ENCODE measurements around the gene SPRY4. TPM values are rescaled to one million over a fixed set of nuclear protein-coding genes. Genes with fewer than 3 reads are reported as not detected.

Gene SPRY4
- total and polyA plus RNA-seq, 2 of the 8 experiments (the other 6 are each of a cell fraction or from before 2014, with no cell fraction given): 59.1 to 113 TPM

- H3K4me1 ChIP-seq (replicated peaks in 1 of 4; ENCODE audit: control insufficient read depth in 3 of 4, insufficient read depth in 4 of 4, low read length in 3 of 4): peaks cover 13 to 36% (median 20%) of the 10 kb centered on the region in 4 experiments
- CTCF ChIA-PET (ENCODE audit: partially characterized antibody): interaction anchor here (0.6 to 13.7 kb wide), 9 partner anchors 8 to 561 kb away, joined by 3 to 191 read pairs (median 3); partner anchors contain the start of gene GNPDA1
These were observed 5.0 kb downstream of the SPRY4 start for GRCh38 chr5:142319560-142320429.

More at GRCh38 chr5:142319560-142320429, 5.0 kb downstream of the SPRY4 start:
- no peak overlapping the region for H2BK15ac ChIP-seq (ENCODE audit: low read length)
- peak overlapping the region in 3 of 4 experiments; percentile 43 to 59 (median 57); a peak in 6 of 8 replicates for H3K4me3 ChIP-seq (ENCODE audit: extremely low read depth in 1 of 4, insufficient read depth in 2 of 4, low read depth in 3 of 4, low read length in 4 of 4)
- H3K14ac ChIP-seq (ENCODE audit: insufficient read length): no peak overlapping the region
- peak overlapping the region; percentile 76 to 97 for H3K4me2 ChIP-seq (ENCODE audit: insufficient read depth in 1 of 2, low read depth in 2 of 2, low read length in 2 of 2)
- H4K91ac ChIP-seq (replicated peaks; ENCODE audit: insufficient read length, low read length): no peak overlapping the region
- FAIRE-seq: peak; percentile 60
- H3K79me1 ChIP-seq (ENCODE audit: low read depth, low read length): no peaks in the 10 kb centered on the region; the same call in 1 of the 2 replicates
- H3K9me3 ChIP-seq (ENCODE audit: insufficient read depth in 2 of 2, low read depth in 1 of 2, low read length in 1 of 2): no peaks in the 10 kb centered on the region
- H4K5ac ChIP-seq (ENCODE audit: insufficient read length, low read depth, low read length): no peak overlapping the region
- POLR2A ChIA-PET (ENCODE audit: partially characterized antibody): interaction anchor here (0.6 to 10.7 kb wide), 11 partner anchors 9 to 383 kb away, joined by 3 to 137 read pairs (median 3); no protein-coding TSS in a partner anchor
- H4K8ac ChIP-seq (ENCODE audit: extremely low read depth, insufficient read depth, low read length): no peak overlapping the region
- H2BK5ac ChIP-seq (ENCODE audit: low read depth, low read length): no peak overlapping the region
- H3K9ac ChIP-seq (replicated peaks in 1 of 4; ENCODE audit: extremely low read depth in 1 of 4, low read depth in 3 of 4, low read length in 3 of 4): no peak overlapping the region; a peak in 1 of 7 replicates
- H4K20me1 ChIP-seq (replicated peaks in 1 of 2; ENCODE audit: control insufficient read depth in 1 of 2, insufficient read depth in 2 of 2, low read length in 2 of 2): peaks cover 45 to 62% of the 10 kb centered on the region in 2 experiments
- DNase-seq (ENCODE audit: low read depth in 1 of 2, low spot score in 2 of 2): no peak
- H3K36me3 ChIP-seq (ENCODE audit: control insufficient read depth in 2 of 4, insufficient read depth in 4 of 4, low read length in 3 of 4): peaks cover 5 to 19% (median 9%) of the 10 kb centered on the region in 4 experiments; a peak in 6 of 8 replicates
- no peak overlapping the region for H3K23ac ChIP-seq (ENCODE audit: insufficient read length)
- peaks cover 24% of the 10 kb centered on the region for H3K23me2 ChIP-seq (ENCODE audit: low read depth, low read length)
- peaks cover 0 to 5% (median 0%) of the 10 kb centered on the region in 4 experiments; a peak in 2 of 7 replicates for H3K27me3 ChIP-seq (replicated peaks in 1 of 4; ENCODE audit: control insufficient read depth in 3 of 4, extremely low read depth in 1 of 4, insufficient read depth in 3 of 4, low read length in 3 of 4)
- no peak overlapping the region for H2BK120ac ChIP-seq (replicated peaks; ENCODE audit: low read depth, low read length)
- no peak overlapping the region for H2AK5ac ChIP-seq (ENCODE audit: low read depth, low read length)
- no peak overlapping the region for H2BK12ac ChIP-seq (ENCODE audit: low read depth, low read length)
- H2AFZ ChIP-seq (ENCODE audit: low read length): no peak overlapping the region
- TF ChIP-seq RAD21 (IDR thresholded peaks at IDR 0.05 in 1 of 2, conservative IDR thresholded peaks at IDR 0.05 in 1 of 2; ENCODE audit: low read depth in 2 of 2, low read length in 2 of 2): 0 out of 4 replicates have a peak, but pooled peaks of 1 of the 2 experiments have one; percentile 5
- TF ChIP-seq SIN3A (conservative IDR thresholded peaks at IDR 0.05 in 1 of 2, IDR thresholded peaks at IDR 0.05 in 1 of 2; ENCODE audit: low read depth in 1 of 2, low read length in 2 of 2): peak; percentile 86 to 97
- TF ChIP-seq NANOG (IDR thresholded peaks at IDR 0.05; ENCODE audit: insufficient read depth, low read depth, low read length, poor library complexity, severe bottlenecking): peak; percentile 80
- TF ChIP-seq SRF (IDR thresholded peaks at IDR 0.05; ENCODE audit: low read depth, low read length): no peak
- H2BK20ac ChIP-seq (ENCODE audit: low read length): no peak overlapping the region
- 24% methylated on average over 7 of the region's 7 CpGs; no CpG with 5 or more reads in 1 of the 2 experiments for WGBS, 2 experiments (ENCODE audit: extremely low coverage in 1 of 2, insufficient coverage in 1 of 2, insufficient read length in 1 of 2, insufficient replicate concordance in 2 of 2, low coverage in 1 of 2, low lambda C conversion rate in 2 of 2, missing lambda C conversion rate in 1 of 2)
- no peak overlapping the region for H3K4ac ChIP-seq (replicated peaks; ENCODE audit: insufficient read length, low read depth, low read length)
- no peak overlapping the region for H3K27ac ChIP-seq (ENCODE audit: low read depth, low read length)
- H3K79me2 ChIP-seq (ENCODE audit: control insufficient read depth in 1 of 2, insufficient read depth in 2 of 2, low read length in 2 of 2): peaks cover 87 to 100% of the 10 kb centered on the region in 2 experiments
- no peak overlapping the region for H3K56ac ChIP-seq (replicated peaks; ENCODE audit: insufficient read length, low read depth, low read length)
- no peak overlapping the region for H3K18ac ChIP-seq (ENCODE audit: extremely low read depth, low read length)

Measured in H1 (cell line).